ENCODE data around the gene MUC2.

DNA sequence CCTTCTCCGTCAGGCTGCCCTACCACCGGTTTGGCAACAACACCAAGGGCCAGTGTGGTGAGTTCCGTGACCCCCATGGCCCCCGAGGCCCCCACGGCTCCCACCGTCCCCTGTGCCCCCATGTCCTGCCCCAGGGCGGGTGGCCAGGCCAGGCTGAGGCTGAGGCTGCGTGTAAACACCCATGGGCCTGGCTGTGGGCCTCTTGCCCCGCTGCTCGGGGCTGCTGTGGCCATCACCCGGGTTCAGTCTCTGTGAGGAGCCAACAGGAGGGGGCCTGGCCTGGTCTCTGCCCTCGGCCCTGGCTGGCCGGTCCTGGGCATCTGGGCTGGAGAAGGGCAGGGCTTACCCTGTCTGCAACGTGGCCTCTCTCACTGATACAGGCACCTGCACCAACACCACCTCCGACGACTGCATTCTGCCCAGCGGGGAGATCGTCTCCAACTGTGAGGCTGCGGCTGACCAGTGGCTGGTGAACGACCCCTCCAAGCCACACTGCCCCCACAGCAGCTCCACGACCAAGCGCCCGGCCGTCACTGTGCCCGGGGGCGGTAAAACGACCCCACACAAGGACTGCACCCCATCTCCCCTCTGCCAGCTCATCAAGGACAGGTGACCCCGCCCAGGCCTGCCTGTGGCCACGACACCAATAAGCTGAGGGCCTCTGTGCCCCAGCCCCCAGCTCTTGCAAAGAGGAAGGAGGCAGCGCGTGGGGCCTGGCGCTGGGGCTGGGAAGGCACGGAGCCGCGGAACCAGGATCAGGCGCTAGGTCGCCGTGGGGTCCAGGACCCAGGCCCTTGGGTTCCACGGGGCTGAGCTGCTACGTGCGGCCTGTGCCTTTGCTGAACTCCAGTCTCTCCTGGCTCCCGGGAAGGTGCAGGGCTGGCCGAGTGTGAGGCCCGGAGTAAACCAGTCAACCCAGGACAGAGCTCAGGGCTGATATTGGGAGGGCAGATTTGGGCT, 29.0 kb downstream of the MUC2 start:
- TF ChIP-seq, protein P1, sequence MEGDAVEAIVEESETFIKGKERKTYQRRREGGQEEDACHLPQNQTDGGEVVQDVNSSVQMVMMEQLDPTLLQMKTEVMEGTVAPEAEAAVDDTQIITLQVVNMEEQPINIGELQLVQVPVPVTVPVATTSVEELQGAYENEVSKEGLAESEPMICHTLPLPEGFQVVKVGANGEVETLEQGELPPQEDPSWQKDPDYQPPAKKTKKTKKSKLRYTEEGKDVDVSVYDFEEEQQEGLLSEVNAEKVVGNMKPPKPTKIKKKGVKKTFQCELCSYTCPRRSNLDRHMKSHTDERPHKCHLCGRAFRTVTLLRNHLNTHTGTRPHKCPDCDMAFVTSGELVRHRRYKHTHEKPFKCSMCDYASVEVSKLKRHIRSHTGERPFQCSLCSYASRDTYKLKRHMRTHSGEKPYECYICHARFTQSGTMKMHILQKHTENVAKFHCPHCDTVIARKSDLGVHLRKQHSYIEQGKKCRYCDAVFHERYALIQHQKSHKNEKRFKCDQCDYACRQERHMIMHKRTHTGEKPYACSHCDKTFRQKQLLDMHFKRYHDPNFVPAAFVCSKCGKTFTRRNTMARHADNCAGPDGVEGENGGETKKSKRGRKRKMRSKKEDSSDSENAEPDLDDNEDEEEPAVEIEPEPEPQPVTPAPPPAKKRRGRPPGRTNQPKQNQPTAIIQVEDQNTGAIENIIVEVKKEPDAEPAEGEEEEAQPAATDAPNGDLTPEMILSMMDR (conservative IDR thresholded peaks at IDR 0.05; ENCODE audit: low read depth, low read length): no peak
- no peak for TF ChIP-seq EZH2 (IDR thresholded peaks at IDR 0.05; ENCODE audit: borderline replicate concordance, low read depth, low read length, poor library complexity, severe bottlenecking)
